HG02571 (cell line): Measurements from ENCODE around the gene HGD.
"Not testable (repeated sequence)": the region's sequence is repeated elsewhere in the genome, so short reads cannot be mapped to it uniquely, and the experiment has no call there.

Experiments
- ATAC-seq: cut with Tn5 transposase; IDR thresholded peaks from one replicate; pipeline ENCODE4 v1.9.1; 2021; ENCODE audit warnings: mild to moderate bottlenecking, moderate library complexity; ENCODE audit not compliant: unreplicated experiment

Gene HGD

GRCh38 chr3:120680193-120680894, 1.7 kb downstream of the HGD start:
- no peak for ATAC-seq

GRCh38 chr3:120678984-120679383, 3.1 kb downstream of the HGD start:
- peak; percentile 53 for ATAC-seq

GRCh38 chr3:120678331-120678947, 3.6 kb downstream of the HGD start:
- peak; percentile 87 for ATAC-seq

- ATAC-seq: not testable (repeated sequence)
Observed at GRCh38 chr3:120677193-120677592, 4.8 kb downstream of the HGD start.

GRCh38 chr3:120673116-120673515, 8.9 kb downstream of the HGD start:
- no peak for ATAC-seq

- ATAC-seq: no peak
Observed at GRCh38 chr3:120670576-120670975, 11.5 kb downstream of the HGD start.

GRCh38 chr3:120664926-120665325, 17.1 kb downstream of the HGD start:
- no peak for ATAC-seq

GRCh38 chr3:120661945-120662344, 20.1 kb downstream of the HGD start:
- no peak for ATAC-seq

GRCh38 chr3:120661106-120661905, 20.7 kb downstream of the HGD start:
- no peak for ATAC-seq

GRCh38 chr3:120659834-120660233, 22.2 kb downstream of the HGD start:
- ATAC-seq: no peak

GRCh38 chr3:120659285-120659684, 22.8 kb downstream of the HGD start:
- ATAC-seq: no peak

GRCh38 chr3:120652896-120653545, 29.0 kb downstream of the HGD start:
- no peak for ATAC-seq

- no peak for ATAC-seq
Observed at GRCh38 chr3:120652281-120652680, 29.8 kb downstream of the HGD start.

- no peak for ATAC-seq
Observed at GRCh38 chr3:120650311-120650710, 31.7 kb downstream of the HGD start.

- no peak for ATAC-seq
Observed at GRCh38 chr3:120649830-120650233, 32.2 kb downstream of the HGD start.

GRCh38 chr3:120648290-120648689, 33.7 kb downstream of the HGD start:
- ATAC-seq: no peak

GRCh38 chr3:120646771-120647432, 35.1 kb downstream of the HGD start:
- ATAC-seq: no peak

GRCh38 chr3:120645083-120645845, 36.8 kb downstream of the HGD start:
- no peak for ATAC-seq

GRCh38 chr3:120642368-120642948, 39.6 kb downstream of the HGD start:
- ATAC-seq: no peak
